ENCODE data around the gene ANXA5.

ANXA5 gene

DNA sequence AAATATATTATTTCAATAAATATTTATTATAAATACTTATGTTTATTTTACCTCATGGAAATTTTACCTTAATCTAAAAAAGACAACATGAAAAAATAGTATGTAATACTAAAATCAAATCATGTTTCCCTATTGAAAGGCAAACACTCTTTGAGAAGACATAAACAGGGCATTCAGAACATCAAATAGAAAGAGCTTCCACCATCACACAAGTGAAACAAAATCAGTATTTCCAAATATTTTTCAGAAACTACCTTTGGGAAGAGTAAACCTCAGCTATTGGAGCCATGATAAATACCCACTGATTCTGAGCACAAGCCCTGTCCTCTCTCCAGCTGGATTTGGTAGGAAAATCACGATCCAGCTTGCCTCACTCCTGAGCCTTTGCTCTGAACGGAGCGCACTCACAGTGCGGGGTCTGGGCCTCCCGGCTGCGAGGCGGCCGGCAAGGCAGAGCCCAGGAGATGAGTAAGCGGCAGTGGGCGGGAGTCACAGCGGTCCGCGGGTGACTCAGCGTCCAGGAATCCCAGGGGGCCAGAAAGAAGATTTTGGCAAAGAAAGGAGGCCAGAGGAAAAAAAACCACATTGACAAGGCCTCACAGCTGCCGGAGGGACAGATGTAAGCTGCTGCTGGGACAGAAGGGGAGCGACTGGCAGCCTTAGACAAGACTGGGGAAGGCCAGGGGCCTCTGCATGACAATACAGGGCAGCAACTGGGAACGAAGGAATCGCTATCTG lies 14.7 kb upstream of the ANXA5 start:
- peak; percentile 94 for DNase-seq

DNA sequence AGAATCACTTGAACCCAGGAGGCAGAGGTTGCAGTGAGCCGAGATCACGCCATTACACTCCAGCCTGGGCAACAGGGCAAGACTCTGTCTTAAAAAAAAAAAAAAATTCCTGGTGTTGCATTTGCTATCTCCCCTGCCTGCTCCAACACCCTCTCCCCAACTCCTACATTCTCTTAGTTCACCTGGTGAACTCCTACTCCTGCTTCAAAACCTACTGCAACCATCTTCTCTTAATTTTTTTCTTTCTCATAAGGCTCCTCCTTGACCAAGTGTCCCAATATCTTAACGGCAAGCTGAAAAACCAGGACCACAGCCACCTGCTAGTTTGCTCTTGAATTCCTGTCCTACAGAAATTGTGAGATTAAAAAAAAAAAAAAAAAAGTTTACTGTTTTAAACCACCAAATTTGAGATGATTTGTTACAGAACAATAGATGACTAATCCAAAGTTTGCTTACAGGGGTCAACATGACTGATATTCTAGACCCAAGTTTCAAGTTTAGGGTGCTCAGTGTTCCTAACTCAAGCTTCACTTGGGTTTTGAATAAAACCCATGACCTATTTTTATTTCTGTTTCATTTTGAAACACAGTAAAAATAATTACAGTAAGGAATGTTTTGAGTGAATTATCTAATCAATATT lies 13.1 kb upstream of the ANXA5 start:
- peak; percentile 16 for DNase-seq

GRCh38 chr4:121707344-121707743 lies 10.6 kb upstream of the ANXA5 start:
- DNase-seq: no peak

GRCh38 chr4:121706595-121707021 lies 9.8 kb upstream of the ANXA5 start:
- DNase-seq: peak; percentile 80

GRCh38 chr4:121705521-121705920 lies 8.7 kb upstream of the ANXA5 start:
- no peak for DNase-seq

DNA sequence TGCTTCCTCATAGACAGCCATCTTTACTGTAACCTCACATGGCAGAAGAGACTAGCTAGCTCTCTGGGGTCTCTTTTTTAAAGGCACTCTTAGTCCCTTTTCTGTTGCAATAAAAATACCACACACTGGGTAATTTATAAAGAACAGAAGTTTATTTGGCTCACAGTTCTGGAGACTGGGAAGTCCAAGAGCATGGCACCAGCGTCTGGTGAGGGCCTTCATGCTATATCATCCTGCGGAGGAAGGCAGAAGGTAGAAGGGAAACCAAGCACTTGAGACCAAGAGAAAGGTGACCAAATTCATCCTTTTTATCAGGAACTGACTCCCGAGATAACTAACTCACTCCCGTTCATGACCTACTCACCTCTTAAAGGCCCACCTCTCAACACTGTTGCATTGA lies 5.4 kb upstream of the ANXA5 start:
- no peak for DNase-seq

DNA sequence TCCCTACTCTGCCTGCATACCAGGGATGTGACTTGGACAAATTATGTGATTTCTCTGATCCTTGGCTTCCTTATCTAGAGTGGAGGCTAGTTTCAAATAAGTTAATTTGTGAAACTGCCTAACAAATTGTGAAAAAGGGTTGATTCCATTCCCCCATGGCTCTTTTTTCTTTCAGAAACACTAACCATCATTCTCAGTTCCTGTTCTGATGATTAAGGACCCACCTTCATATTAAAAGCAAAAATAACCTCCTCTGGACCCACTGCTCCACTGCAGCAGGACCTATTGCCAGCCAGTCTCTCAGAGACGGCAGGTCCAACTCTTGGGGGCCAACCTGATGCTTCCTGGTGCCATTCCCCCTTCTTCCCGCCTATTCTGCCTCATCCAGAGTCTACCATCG lies 4.5 kb upstream of the ANXA5 start:
- DNase-seq: no peak

DNA sequence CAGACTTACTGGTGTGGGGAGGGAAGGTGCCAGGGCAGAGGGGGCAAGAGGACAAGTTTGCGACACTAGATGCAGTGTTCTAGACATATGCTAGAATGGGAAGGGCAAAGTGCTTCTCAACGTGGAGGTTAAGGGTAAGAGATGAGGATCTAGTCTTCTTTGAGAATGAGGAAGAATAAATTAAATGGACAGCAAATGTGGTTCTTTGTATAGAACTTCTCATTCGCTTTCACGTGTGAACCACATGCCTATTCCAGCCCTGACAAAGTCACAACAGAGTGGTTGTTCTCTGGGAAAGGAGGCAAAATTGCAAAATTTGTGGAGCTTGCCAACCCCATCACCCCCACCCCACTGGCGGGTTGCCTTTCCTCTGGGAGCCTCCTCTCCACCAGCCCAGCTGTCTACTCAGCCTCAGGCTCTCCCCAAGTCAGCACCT lies 1.5 kb upstream of the ANXA5 start:
- peak; percentile 26 for DNase-seq

- DNase-seq: no peak
These were observed 784 bp upstream of the ANXA5 start for GRCh38 chr4:121697564-121697963.

DNA sequence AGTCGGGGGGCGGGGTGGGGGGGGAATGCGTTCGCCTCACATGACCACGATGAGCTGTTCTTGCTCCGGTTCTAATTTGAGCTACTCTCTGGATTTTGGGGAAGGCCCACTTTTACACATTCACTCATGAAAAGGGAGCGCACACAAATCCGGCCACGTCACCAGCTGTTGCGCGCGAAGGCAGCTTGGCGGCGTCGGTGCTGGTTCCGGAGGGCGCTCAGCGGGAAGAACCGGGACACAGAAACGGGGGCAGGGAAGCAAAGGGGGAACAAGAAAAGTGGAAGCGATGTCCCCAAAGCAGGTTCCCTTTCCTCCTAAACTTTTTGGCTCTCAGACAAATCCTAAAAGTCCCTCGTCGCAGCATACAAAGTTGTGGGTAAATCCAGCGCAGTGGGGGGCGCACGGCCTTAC lies 605 bp downstream of the ANXA5 start:
- peak; percentile 96 for DNase-seq

DNA sequence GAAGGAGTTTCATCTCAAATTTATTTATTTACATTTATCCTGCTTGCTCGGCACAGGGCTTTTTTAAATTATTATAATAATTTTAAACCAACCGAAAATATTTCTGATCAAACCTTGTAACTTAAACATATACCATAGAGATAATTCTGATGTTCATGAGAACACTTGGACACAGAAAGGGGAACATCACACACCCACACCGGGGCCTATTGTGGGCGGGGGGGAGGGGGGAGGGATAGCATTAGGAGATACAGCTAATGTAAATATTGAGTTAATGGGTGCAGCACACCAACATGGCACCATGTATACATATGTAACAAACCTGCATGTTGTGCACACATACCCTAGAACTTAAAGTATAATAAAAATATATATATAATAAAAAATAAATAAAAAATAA lies 2.9 kb downstream of the ANXA5 start:
- DNase-seq: peak; percentile 21

GRCh38 chr4:121693450-121693849 lies 3.3 kb downstream of the ANXA5 start:
- DNase-seq: no peak

GRCh38 chr4:121692261-121692660 lies 4.5 kb downstream of the ANXA5 start:
- no peak for DNase-seq

DNA sequence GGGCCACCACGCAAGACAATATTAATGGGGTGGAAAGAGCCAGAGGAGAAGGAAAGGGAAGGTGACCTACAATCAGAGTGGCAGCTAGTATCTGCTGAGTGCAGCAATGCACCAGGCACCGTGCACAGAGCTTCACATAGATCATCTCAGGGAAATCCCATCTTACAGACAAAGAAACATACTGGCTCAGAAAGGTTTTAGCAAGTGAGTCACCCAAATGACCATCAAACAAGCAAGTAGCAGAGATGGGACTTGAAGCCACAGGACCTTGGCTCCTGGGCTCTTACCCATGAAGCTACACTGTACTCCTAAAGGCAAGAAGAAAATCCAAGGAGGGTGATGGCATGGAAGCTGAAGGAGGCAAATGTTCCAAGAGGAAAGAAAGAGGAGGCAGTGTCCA lies 6.8 kb downstream of the ANXA5 start:
- DNase-seq: peak; percentile 62

GRCh38 chr4:121688701-121689100 lies 8.1 kb downstream of the ANXA5 start:
- peak; percentile 73 for DNase-seq

GRCh38 chr4:121688261-121688660 lies 8.5 kb downstream of the ANXA5 start:
- no peak for DNase-seq

DNA sequence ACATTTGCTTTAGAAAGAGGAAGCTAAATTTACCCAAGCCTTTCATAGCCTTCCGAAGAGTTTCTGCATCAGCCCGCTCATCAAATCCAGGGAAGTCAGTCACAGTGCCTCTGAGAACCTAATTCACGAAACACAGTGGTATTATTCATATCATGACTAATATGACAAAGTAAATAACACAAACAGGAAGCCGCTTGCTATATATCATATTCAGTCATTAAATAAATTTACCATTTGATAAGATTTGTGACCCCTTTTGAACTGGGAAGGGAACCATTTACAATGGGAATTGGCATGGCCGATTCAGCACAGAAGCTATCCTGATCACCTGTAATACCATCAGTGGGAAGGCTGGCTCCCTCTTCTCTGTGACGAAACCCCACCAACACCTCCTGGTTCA lies 10.5 kb downstream of the ANXA5 start:
- peak; percentile 48 for DNase-seq

GRCh38 chr4:121685257-121685656 lies 11.5 kb downstream of the ANXA5 start:
- no peak for DNase-seq

GRCh38 chr4:121684561-121684960 lies 12.2 kb downstream of the ANXA5 start:
- no peak for DNase-seq

DNA sequence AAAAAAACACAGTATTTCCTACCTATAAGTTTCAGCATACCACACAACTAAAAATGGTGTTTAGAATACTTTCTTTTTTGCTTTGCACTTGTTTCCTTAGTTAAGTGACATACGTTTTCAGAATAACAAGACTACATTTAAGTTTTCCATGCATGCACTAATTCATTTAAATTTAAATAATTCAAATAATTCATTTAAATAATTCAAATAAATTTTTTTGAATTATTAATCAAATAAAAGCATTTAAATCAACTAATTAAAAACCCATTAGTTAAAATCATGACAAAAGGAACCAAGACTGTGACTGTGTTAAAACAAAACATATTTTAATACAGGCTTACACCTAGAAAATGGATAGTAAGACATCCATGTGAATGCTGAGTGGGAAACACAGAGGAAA lies 12.8 kb downstream of the ANXA5 start:
- no peak for DNase-seq

GRCh38 chr4:121680571-121680970 lies 16.2 kb downstream of the ANXA5 start:
- DNase-seq: no peak

DNA sequence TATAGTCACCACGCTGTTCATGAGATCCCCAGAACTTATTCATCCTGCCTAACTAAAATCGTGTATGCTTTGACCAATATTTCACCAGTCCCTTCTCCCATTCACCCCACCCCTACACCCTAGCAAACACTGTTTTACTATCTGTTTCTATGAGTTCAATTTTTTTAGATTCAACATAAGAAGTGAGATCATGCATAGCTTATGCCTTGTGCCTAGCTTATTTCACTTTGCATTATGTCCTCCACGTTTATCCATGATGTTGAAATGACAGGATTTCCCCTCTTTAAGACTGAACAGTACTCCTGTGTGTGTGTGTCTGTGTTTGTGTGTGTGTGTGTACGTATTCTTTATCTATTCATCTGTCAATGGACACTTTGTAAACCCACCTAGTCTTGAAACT lies 16.8 kb downstream of the ANXA5 start:
- peak; percentile 35 for DNase-seq

- no peak for DNase-seq
These were observed 17.5 kb downstream of the ANXA5 start for GRCh38 chr4:121679267-121679666.

DNA sequence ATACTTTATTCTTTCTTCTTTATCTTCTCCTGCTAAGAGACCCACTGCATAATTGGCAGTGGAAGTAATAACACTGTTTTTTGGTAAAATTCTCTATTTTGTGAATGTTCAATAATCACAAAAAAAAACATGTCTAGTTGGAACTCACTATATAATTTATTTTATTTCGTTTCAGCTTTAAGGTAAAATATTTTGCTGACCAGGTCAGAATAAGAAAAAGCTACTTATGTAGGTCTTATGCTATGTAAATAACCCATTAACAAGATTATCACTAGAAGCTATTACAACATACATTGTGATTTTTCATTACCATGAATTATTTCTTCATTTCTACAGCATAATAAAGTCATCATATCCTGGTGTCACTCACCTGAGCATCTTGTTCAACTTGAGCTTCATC lies 19.3 kb downstream of the ANXA5 start:
- DNase-seq: no peak
